Measurements from ENCODE around the gene CDK15.

CDK15 gene

DNA sequence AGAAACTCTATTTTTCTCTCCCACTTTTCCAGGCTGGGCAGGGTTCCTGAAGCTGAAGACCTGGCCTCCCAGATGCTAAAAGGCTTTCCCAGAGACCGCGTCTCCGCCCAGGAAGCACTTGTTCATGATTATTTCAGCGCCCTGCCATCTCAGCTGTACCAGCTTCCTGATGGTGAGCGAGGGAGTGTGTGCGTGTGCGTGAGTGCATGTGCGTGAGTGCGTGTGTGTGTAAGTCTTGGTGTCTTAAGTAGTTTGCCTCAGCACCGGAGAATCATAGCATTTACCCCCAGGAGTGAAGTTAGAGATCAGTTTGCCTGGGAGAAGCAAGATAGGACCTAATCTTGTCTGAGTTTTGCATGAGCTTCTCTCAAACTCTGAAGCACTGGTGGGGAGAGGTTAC is 73.7 kb downstream of the CDK15 start:
- peak; percentile 50 for DNase-seq

DNA sequence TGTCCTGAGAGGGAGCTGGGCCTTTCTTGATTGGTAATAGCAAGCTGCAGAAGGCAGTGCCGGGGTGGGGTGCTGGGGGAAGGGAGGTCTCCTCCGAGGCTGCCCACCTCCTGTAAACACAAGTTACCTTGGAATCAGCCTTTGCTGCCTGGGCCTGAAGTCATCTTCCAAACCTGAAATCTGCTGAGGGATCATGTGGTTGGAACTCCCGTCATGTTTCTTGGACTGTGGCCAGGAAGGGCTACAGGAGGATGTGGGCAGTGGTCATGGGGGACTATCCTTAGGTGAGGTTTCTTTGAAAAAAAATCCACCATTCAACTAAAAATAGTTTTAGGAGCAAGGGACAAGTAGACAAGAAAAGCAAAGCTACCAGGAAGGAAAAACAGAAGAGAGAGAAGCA is 74.2 kb downstream of the CDK15 start:
- DNase-seq, result peak; percentile 45

DNA sequence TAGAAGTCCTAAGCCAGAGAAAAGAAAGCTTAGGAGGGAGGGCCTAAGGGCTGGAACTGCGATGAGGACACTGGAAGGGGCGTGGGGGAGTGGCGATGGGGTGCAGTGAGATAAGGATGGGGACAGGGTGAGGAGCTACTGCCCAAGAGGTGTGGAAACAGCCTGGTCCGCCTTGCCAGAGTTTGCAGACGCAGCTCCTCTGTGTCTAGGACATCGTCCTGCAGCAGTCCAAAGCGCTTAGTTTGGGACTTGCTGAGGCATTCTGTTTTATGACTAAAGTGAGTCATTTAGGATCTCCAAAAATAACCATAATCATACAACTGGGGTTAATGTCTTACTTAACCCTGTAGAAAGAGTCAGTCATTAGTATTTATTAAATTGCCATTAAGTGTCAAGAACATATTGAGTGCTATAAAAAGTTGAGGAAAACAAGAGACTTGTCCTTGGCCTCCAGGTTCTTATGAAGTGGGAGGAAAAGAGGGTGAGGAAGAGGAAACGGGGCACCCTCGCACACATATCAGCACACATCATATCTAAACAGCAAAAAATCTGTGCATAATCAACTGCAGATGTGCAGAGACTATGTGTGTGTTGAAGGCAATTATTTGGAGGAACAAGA is 74.8 kb downstream of the CDK15 start:
- no peak for DNase-seq

DNA sequence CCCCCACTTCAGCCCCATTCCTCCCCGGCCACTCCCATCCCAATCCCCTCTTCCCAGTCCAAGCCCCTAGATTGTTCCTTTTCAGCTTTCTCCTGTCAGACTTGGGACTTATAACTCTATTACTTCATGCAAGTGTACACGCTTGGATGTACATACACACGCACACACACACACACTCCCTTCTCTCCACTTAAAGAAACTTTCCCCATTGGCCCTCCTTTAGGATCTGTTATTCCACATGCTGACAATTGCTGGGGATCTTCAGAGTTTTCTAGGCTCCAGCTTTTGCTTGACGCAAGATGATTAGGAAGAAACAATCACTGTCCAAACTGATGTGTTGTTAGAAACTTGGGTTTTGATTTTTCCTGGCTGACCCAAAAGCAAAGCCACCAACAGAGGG is 75.4 kb downstream of the CDK15 start:
- no peak for DNase-seq

DNA sequence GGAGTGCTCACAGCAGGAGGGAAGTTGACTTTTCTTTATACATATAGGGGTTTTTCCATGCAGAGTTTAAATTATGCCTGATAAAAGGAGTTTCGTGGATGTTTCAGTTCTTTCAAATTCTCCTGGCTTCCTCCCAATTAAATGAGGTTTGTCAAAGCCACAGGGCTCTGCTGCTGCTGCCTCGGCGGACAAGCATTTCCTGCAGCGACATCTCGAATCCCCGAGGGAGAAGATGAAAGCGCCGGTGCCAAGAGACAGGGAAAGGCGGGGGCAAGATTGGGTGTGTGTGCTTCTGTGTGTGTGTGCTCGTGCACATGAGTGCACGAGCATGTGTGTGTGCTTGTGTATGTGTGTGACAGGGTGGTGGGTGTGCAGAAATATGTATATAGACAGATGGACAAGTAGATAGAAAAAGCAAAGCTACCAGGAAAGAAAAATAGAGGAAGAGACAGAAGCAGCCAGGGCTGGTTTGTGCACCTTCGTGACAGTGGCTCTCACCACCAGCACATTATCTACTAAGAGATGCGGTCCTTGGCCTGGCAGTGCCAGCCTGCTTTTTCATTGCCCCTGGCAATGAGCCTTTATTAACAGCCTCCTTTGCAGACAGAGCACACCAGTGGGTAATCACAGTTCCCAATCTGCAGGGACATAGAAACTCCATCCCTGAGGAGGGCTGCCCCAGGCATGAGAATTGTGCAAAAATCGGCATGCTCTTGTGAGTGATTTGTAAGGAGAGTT is 76.2 kb downstream of the CDK15 start:
- peak; percentile 37 for DNase-seq

DNA sequence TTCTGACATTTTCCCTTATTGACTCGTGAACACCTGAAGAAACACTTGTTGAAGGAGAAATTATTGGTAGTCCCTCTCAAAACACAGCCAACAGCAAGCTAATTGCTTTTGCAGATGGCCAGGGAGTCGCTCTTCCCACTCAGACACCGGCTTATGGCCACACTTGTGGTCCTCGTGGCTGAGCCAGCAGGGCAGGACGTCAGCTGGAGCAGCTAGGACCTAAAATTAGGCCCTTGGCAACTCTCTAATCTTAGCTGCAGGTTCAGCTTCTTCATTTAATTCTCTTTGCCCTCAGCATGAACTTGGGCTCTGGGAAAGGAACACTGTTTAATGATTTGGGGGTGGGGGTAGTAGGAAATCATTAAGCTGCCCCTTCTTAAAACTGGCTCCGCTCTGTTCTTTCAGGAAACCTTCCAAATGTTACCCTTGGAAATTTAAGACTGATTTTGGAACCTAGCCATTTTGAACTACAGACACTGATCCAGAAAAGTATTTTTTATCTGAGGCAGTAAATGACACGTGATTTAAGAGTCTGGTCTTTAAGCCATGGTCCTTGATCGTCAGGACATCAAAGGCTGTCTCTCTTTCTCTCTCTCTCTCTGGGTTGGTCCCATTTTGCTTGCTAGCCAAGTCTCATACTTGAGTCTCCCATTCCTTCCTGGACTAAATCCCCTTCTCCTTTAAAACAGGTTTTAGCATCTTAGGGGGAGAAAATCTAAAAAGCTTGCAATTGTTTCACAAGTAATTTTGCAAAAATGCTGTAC is 77.5 kb downstream of the CDK15 start:
- no peak for DNase-seq

DNA sequence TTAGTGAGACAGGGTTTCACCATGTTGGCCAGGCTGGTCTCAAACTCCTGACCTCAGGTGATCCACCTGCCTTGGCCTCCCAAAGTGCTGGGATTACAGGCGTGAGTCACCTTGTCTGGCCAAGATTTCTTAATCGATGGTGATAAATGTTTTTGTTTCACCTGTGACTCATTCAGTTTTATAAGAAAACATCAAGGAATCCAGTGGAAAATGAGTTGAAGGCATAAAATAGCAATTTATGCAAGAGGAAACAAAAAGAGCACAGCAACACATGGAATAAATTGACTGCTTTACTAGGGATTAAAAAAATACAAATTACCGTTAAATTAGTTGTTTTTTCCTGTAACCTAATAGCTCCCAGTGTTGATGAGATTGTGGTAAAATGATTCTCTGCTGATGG is 80.2 kb downstream of the CDK15 start:
- DNase-seq, result no peak

DNA sequence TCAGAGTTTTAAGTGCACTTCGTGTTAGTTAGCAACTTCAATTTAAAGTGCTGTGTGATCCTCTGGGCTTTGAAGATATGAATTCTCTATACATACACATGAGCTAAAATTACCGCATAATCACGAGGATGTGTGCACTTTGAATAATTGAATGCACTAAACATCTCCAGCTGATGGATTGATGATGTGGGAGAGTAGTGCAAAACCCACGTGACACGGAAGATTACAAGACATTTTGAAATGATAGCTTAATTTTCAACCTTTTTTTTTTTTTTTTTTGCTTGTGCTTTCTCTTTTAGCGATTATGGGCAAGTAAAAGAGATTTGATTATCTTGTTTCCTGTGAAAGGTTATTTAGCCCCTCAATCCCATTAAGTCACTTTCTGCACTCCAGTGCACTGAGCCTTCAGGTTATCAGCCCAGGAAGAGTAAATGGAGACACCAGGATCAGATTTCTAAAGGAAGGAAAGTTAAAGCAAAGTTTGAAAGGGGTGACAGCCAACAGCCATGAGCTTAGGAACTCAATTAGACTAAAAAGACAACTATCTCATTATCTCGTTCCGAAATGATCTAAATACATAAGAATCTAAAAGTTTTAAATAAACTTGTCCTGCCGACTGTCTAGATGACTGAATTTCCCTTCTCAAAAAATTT is 81.6 kb downstream of the CDK15 start:
- DNase-seq, result no peak

DNA sequence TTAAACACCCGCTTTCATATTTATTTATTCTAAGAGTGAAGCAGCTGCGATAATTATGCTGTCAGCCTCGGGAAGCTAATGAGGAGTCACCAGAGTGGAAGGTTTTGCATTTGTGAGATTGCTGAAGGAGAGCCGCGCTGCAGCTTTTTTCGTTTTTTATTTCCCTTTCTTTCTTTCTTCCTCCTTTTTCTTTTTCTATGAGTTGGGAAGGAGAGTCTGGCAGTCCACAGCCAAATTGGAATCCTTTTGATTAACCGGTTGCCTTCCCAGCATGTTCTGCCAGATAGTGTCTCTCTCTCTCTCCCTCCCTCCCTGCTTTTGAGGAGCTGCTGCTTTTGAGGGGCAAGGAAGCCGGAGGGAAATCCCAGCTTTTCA is 82.1 kb downstream of the CDK15 start:
- no peak for DNase-seq

DNA sequence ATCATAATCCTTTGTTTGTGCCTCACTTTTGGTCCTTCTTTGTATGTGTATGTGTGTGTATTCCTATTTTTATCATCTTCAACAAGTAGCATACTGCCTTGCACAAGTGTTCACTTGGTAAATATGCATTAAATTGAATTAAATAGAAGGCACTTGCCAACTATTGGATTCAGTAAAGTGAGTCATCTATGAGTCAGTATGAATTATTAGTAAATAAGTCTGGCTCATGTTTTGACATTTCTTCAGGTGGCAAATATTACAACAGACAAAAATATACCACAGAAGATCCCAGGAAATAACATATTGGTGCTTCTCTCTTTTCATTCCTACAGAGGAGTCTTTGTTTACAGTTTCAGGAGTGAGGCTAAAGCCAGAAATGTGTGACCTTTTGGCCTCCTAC is 84.1 kb downstream of the CDK15 start:
- DNase-seq, result no peak

DNA sequence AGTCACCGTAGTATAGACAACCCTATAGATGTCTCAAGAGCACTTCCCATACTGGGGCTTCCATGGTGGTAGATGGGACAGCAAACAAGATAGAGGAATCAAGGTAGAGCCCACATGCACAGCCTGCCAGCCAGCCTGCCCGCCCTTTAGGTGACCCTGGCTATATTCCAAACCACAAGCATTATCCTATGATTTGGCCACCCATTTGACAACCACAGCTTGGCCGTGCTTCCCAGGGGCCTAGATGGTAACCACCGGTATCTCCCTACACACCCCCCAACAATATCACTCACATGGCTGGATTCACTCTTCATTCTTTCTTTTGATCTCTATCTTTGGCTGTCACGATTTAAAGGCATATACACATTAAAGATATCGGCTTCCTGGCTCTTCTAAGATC is 85.3 kb downstream of the CDK15 start:
- DNase-seq, result no peak

DNA sequence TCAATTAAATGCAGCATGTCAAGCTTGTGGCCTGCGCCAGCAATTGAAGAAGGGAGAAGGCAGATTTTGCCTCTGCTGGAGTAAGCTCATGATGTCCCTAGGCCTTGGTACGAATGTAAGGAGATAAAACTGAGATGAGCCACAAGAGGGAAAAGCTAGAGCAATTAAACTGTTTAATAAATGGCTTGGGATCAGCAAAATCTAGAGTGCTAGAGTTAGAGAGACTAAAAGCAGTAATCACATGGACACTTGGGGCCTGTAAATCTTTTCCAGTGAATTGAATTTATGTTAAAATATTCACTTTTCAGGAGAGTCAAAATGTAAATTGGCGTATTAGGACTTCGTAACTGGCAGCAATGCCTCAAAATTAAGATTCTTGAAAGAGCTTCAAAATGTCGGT is 86.2 kb downstream of the CDK15 start:
- DNase-seq, result no peak

DNA sequence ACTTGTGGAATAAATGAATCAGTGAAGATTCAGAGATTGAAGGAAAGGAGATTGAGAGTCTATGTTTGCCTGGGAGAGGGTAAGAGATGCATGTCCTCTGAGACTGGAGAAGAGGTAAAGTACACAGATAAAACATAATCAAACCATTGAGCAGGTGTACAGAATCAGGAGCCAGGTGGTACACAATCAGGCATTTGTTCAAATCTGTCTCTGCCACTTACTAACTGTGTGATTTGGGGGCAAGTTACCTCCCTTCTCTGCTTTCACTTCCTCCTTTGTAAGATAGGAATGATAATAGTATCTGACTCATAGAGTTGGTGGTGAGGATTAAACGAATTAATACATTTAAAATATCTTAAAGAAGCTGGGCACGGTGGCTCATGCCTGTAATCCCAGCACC is 94.0 kb downstream of the CDK15 start:
- no peak for DNase-seq

DNA sequence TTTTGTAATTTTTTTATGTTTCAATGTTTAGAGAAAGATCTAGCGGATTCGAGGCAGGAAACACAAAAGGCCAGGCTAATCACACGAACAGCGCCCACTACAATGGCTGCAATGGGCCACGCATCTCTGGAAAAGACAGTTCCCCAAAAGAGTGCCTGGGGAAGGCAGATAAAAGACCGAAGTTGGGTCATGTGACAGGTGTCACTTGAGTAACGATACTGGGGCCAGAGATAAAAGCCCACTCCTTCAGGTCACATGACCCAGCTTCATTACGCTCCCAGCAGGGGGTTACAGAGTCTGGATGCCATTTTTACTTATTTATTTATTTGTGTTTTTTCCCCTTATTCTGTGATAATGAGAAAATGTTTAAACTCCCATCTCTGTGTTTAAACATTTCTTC is 95.4 kb downstream of the CDK15 start:
- DNase-seq, result peak; percentile 60

DNA sequence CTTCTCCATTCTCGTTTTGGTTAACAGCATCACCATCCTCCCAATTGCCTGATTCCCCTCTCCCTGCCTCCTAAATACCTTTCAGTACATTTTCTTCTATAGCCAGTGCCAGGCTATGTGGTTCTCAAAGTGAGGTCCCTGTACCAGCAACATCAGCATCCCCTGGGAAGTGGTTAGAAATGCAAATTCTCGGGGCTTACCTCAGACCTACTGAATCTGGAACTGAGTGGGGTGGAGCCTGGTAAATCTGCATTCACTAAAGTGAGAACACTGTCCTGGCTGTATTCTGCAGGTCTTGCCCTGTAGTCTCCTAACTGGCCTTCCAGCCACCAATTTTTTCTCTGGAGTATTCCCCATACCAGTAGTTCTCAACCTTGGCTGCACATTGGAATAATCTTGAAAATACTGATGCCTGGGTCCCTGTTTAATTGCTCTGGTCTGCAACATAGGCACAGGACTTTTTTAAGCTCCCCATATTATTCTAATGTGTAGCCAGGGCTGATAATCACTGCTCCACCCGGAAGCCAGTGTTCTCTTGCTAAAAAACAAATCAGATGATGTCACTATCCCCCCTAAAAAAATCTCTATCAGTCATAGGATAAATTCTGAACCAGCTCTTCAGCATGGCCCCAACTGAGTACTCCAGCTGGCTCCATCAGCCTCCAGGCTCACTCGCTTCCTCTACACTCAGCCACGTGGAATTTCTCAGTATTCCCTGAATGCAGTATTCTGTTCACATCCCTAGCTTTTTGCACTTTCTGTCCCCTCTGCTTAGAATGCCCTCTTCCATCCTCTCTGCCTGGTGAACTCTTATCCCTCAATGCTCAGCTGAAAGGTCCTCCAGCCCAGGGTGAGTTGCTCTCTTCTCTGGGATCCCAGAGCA is 98.4 kb downstream of the CDK15 start:
- no peak for DNase-seq

DNA sequence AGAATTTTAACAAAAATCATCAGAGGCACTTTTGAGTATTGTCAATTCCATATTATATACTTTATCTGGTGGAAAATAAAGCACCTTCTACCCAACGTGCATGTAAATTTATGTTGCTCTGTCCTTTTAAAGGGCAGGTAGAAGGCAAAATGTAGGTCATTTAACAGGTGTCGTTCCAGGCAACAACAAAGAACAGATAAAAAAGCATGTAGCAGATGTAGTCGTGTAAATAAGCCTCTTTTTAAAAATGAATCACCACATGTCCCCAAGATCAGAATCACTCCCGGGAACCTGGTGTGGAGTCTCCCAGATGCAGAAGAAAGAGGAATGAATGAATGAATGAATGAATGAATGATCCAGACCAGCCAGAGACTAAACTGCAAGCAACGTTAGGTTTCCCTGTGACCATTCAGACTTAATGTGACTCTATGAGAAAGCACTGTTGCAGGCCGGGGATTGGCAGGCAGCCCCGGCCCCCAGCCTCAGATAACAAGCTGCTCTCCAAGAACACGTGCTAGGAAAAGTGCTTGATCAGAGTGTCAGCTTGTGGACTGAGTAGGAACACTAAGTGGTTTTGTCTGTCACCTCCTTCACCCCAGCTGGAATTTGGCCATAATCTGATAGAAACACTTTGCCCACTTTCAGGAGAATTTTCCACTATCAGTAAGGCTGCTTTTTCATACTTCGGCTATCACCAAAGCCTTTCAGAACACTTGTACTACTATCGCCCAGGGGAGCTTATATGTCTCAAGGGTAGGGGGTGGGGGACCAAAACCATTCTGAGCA is 100.6 kb downstream of the CDK15 start:
- no peak for DNase-seq

DNA sequence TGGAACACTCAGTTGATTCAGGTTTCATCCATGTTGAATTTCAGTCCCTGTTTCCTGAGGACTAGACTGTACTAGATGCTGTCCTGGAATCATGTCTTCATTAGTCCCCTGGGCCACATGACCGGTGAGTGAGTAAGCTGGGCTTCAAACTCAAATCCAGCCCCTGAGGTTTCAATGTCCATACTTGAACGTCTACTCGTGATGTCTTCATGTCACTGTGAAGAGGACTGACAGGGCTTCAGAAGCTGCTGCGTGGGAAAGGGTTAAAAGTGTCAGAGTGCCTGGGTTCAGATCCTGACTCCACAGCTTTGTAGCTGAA is 101.2 kb downstream of the CDK15 start:
- DNase-seq, result no peak

DNA sequence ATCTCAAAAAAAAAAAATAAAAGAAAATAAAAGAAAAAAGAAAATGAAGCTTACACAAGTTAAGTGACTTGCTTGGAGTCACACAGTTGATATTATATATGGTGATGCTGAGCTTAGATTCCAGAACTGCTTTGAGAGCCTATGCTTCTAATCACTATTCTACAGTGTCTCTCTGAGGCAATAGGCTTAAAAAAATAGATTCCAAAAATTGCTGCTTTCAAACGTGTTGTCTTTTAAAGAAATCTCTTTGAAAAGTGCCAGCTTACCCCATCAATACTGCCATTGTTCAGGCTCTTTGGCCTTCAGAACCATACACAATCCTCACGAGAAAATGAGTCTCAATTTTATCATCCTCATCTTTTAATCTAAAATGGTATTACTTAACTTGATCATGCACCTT is 102.6 kb downstream of the CDK15 start:
- DNase-seq, result no peak

DNA sequence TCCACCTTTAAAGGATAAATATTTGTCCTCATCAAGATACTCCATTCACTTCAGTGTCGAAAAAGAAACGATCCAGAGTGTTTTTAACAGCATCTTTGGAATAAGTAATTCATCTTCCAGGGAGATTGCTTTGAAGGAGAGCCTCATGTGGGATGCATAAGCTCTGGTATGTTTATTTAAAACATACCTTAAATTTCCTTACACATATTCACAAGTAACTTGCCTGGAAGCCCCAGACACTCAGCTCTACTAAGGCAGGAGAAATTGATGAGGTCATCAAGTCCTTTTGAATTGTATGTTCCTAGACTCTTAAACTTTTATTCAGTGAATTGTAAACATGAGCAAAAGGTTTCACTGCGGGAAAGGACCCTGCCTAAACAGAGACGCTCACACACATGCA is 103.0 kb downstream of the CDK15 start:
- no peak for DNase-seq

DNA sequence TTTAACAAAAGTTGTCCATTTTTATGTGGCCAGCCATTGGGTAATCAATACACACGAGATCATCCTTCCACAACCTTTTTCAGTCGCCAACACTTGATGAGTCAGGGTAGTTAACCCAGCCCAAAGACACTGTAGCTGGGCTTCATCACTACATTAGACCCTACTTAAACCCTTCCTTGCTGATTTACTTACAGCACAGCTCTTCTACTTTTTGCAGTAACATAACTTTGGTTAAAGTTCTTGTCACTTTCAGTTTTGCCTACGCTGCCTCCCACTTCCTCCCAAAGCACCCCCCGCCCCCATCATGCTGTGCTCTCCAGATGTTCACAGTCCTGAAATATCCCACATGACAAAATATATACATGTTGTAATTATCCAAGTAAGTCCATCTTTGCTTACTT is 103.6 kb downstream of the CDK15 start:
- DNase-seq, result no peak

DNA sequence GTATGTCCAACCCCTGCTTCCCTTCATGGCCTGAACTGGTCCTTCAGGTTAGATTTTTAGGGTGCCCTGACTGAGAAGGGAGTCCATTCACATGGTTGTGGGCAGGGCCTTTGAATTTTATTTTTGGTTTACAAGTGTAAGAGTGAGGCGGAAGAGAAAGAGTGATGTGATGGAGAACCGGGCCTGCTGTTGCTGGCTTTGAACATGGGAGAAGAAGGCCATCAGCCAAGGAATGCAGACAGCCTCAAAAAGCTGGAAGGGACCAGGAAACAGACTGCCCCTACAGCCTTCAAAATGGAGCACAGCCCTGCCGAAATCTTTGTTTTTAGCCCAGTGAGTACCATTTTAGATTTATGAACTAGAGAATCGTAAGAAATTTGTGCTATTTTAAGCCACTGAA is 105.0 kb downstream of the CDK15 start:
- DNase-seq, result no peak

DNA sequence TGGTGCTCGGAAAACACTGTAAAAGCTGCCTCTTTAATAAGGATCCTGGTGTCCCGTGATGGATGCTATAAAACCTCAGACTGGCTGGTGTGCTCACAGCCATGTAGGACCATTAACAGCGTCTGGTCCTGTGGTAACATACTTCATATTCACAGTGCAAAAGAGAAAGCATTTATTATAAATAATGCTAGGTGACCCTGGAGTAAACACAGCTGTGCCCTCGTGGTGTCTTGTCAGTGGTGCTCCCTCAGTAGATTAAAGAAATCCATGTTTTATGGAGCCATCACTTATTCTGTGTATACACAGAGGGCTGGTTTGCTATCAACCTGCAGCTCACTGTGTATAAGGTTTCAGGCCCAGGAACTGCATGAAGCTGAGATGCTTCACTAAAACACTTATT is 106.9 kb downstream of the CDK15 start:
- no peak for DNase-seq
